Suprapubic skin (tissue), 4 donors: ENCODE data around the gene NR6A1. TPM values are rescaled to one million over a fixed set of nuclear protein-coding genes. Genes with fewer than 3 reads are reported as not detected.

ENCODE experiments used
- DNase-seq, 2 donors: peaks; one replicate each; pipeline ENCODE4 v3.0.0-alpha.2; 2019; ENCODE audit warnings: low spot score in 2 of 2
- H3K27ac ChIP-seq: fragments of 200-600 bp; sonication (generic); one replicate; pipeline ENCODE4 v1.5.1; 2019
- H3K27me3 ChIP-seq: fragments of 200-600 bp; sonication (generic); one replicate; pipeline ENCODE4 v1.5.1; 2019
- H3K36me3 ChIP-seq: fragments of 200-600 bp; sonication (generic); one replicate; pipeline ENCODE4 v1.5.1; 2019
- H3K4me1 ChIP-seq: fragments of 200-600 bp; sonication (generic); one replicate; pipeline ENCODE4 v1.5.1; 2019
- H3K4me3 ChIP-seq: fragments of 200-600 bp; sonication (generic); one replicate; pipeline ENCODE4 v1.5.1; 2019; ENCODE audit warnings: mild to moderate bottlenecking
- H3K9me3 ChIP-seq: fragments of 200-600 bp; sonication (generic); one replicate; pipeline ENCODE4 v1.5.1; 2019
- EP300 ChIP-seq: sonication (generic); formaldehyde crosslinking; IDR thresholded peaks from one replicate; pipeline ENCODE4 v1.6.1; 2017; ENCODE audit warnings: antibody characterized with exemption
- POLR2A ChIP-seq, 2 donors: fragments of 450-650 bp; IDR thresholded peaks; one replicate each; pipeline ENCODE4 v1.6.1; 2017; ENCODE audit warnings: antibody characterized with exemption in 2 of 2, mild to moderate bottlenecking in 2 of 2, moderate library complexity in 2 of 2
- POLR2AphosphoS5 ChIP-seq, 3 donors: sonication (generic); formaldehyde crosslinking; IDR thresholded peaks; one replicate each; pipeline ENCODE4 v1.6.1; 2017; ENCODE audit warnings: antibody characterized with exemption in 3 of 3
- whole genome bisulfite sequencing: methylation state at CpG from one replicate; pipeline ENCODE4 v1.1.5; 2018; 5-methylcytosine and 5-hydroxymethylcytosine counted together
- total RNA-seq, 4 donors: library from RNA; depleted of rRNA; stranded (reverse); fragments of >200 nt; gene quantifications; one replicate each; pipeline ENCODE4 v1.1.0, GENCODE V29; 2016
- TF ChIP-seq, protein P1 (sequence below), 2 donors: fragments of 200-600 bp in 1 of 2; fragments of 450-650 bp in 1 of 2; sonication (generic) in 1 of 2; IDR thresholded peaks; one replicate each; pipeline ENCODE4 v1.5.1; 2016 to 2019; ENCODE audit warnings: antibody characterized with exemption in 2 of 2, mild to moderate bottlenecking in 1 of 2, moderate library complexity in 1 of 2

NR6A1 gene
- total RNA-seq, 4 donors from 2014 or later = 6.5 to 10.1 (median 6.8) TPM

DNA sequence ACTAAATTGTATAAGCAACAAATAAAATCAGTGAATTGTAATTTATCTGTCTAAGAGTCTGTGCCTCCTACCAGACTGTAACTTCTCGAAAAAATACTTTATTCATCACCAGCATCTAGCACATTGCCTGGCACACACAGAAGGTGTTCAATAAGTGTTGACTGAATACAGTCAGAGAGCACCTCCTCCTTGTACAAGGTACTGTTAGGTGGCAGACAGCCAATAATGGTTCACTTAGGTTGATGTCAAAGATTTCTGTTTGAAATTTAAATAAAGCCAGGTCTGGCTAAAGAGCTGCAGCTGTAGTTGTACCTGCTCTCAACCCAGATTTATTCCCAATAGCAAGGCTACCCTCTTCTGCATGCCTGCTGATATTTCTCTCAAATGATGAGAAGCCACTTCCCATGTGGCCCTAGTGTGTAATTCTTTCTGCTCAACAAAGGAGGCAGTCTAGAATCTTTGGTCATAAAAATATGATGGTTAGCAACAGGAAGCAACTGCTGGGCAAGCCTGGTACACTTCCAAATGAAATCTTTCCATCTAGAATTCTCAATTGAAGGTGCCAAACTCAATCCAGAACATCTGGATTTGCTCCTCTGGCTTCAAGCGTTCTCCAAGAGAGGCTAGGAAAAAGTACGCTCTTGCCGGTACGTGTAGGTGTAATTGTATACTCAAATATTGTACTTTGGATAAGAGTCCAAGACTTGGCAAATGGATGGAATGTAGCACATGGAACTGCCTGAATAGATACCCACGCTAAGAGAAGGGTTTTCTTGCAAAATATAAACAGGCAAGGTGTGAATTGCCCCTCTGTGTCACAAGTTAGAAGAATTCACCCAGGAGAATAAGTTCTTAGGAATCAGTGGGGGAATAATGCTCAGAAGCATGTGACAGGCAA is 95.6 kb downstream of the NR6A1 start:
- H3K27ac ChIP-seq = no peak overlapping the region
- TF ChIP-seq POLR2AphosphoS5 (IDR thresholded peaks at IDR 0.05) = no peak
- TF ChIP-seq, protein P1, sequence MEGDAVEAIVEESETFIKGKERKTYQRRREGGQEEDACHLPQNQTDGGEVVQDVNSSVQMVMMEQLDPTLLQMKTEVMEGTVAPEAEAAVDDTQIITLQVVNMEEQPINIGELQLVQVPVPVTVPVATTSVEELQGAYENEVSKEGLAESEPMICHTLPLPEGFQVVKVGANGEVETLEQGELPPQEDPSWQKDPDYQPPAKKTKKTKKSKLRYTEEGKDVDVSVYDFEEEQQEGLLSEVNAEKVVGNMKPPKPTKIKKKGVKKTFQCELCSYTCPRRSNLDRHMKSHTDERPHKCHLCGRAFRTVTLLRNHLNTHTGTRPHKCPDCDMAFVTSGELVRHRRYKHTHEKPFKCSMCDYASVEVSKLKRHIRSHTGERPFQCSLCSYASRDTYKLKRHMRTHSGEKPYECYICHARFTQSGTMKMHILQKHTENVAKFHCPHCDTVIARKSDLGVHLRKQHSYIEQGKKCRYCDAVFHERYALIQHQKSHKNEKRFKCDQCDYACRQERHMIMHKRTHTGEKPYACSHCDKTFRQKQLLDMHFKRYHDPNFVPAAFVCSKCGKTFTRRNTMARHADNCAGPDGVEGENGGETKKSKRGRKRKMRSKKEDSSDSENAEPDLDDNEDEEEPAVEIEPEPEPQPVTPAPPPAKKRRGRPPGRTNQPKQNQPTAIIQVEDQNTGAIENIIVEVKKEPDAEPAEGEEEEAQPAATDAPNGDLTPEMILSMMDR (IDR thresholded peaks at IDR 0.05) = no peak
- no peak for TF ChIP-seq EP300
- no peak for TF ChIP-seq POLR2A (IDR thresholded peaks at IDR 0.05)
- H3K36me3 ChIP-seq = no peaks in the 10 kb centered on the region
- DNase-seq = no peak
- H3K4me3 ChIP-seq = no peak overlapping the region
- 50% methylated on average over 6 of the region's 6 CpGs for WGBS
- H3K9me3 ChIP-seq = no peaks in the 10 kb centered on the region
- no peaks in the 10 kb centered on the region for H3K27me3 ChIP-seq
- H3K4me1 ChIP-seq = peaks cover 11% of the 10 kb centered on the region

DNA sequence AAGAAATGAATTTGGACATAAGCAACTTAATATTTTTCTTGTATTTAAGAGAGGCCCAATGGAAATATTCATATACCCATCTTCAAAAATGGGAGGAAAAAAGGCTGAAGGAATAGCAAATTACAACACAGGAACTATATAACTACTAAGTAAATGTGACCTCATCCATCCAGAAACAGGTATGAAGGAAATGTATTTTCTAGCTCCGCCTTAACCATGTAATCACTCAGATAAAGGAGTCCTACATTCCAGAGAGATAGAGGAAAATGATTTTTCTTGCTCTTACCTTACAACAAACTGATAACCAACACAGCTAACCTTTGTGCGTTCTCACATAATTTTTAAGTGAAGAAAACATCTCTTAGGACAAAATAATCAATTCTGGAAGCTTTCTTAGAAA is 96.5 kb downstream of the NR6A1 start:
- DNase-seq = no peak
- Histone ChIP-seq H3K36me3 (no peaks in the 10 kb centered on the region), H3K4me1 (peaks cover 11% of the 10 kb centered on the region), H3K27ac (no peak overlapping the region), H3K4me3 (no peak overlapping the region), H3K27me3 (no peaks in the 10 kb centered on the region), H3K9me3 (no peaks in the 10 kb centered on the region)
- WGBS = 94% methylated on average over 2 of the region's 2 CpGs
- TF ChIP-seq EP300 = no peak
- no peak for TF ChIP-seq POLR2AphosphoS5 (IDR thresholded peaks at IDR 0.05)
- no peak for TF ChIP-seq POLR2A (IDR thresholded peaks at IDR 0.05)
- TF ChIP-seq, protein P1 (IDR thresholded peaks at IDR 0.05) = no peak

DNA sequence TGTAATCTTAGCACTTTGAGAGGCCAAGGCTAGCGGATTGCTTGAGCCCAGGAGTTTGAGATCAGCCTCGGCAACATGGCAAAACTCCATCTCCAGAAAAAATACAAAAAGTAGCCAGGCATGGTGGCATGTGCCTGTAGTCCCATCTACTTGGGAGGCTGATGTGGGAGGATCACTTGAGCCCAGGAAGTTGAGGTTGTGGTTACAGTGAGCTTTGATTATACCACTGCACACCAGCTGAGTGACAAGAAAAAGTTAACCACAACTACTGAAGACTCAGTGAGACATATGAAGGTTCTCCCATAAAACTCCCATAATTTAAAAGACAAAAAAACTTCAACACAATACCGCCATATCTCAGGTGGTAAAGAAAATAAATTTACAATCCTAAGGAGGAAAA is 98.0 kb downstream of the NR6A1 start:
- Histone ChIP-seq H3K4me1 (peaks cover 11% of the 10 kb centered on the region), H3K36me3 (no peaks in the 10 kb centered on the region), H3K27ac (no peak overlapping the region), H3K27me3 (no peaks in the 10 kb centered on the region), H3K4me3 (no peak overlapping the region), H3K9me3 (no peaks in the 10 kb centered on the region)
- TF ChIP-seq POLR2A (IDR thresholded peaks at IDR 0.05) (no peak), EP300 (no peak), POLR2AphosphoS5 (IDR thresholded peaks at IDR 0.05) (no peak)
- TF ChIP-seq, protein P1 (IDR thresholded peaks at IDR 0.05) = no peak
- WGBS = 95% methylated on average over 3 of the region's 3 CpGs
- DNase-seq = no peak

DNA sequence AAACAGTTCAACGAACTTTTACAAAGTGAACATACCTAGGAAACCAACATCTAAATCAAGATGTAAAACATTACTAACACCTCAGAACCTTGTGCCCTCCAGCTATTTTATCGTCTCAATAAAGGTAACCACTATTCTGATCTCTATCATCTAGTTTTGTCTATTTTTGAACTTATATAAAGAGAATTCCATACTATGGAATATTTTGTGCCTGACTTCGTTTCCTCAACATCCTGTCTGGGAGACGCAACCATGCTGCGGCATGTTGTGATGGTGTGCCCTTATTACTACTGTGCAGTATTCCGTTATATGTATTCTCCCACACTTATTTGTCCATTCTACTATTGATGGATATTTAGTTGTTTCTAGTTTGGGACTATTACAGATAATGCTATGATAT is 99.2 kb downstream of the NR6A1 start:
- Histone ChIP-seq H3K9me3 (no peaks in the 10 kb centered on the region), H3K36me3 (no peaks in the 10 kb centered on the region), H3K4me3 (no peak overlapping the region), H3K27me3 (no peaks in the 10 kb centered on the region), H3K4me1 (peaks cover 11% of the 10 kb centered on the region), H3K27ac (no peak overlapping the region)
- DNase-seq = no peak
- TF ChIP-seq POLR2A (IDR thresholded peaks at IDR 0.05) (no peak), EP300 (no peak), POLR2AphosphoS5 (IDR thresholded peaks at IDR 0.05) (no peak)
- TF ChIP-seq, protein P1 (IDR thresholded peaks at IDR 0.05) = no peak
- WGBS = 86% methylated on average over 6 of the region's 6 CpGs

DNA sequence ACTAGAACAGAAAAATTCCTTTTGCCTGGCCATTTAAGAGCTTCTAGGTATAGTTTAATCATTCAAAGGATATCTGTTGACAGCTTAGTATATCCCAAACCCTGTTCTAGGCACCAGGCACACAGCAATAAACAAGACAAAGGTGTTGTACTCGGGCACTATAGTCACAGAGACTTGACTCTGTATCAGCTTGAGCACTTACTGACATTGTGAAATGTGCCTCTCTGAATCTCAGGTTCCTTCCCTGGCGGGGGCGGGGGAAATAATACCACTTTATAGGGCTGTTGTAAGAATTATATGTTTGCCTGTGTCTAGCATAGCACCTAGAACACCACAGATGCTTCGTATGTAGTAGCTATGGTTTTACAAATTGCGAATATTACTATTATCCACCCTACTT is 104.5 kb downstream of the NR6A1 start:
- DNase-seq = no peak
- Histone ChIP-seq H3K4me1 (no peaks in the 10 kb centered on the region), H3K9me3 (no peaks in the 10 kb centered on the region), H3K36me3 (no peaks in the 10 kb centered on the region), H3K4me3 (no peak overlapping the region), H3K27me3 (no peaks in the 10 kb centered on the region), H3K27ac (no peak overlapping the region)
- TF ChIP-seq EP300 (no peak), POLR2A (IDR thresholded peaks at IDR 0.05) (no peak), POLR2AphosphoS5 (IDR thresholded peaks at IDR 0.05) (no peak)
- TF ChIP-seq, protein P1 (IDR thresholded peaks at IDR 0.05) = no peak
- 99% methylated on average over 5 of the region's 5 CpGs for WGBS
